ENCODE data around the gene CCDC8. TPM values are rescaled to one million over a fixed set of nuclear protein-coding genes. Genes with fewer than 3 reads are reported as not detected.

CCDC8 gene
- total and polyA plus RNA-seq, 2 donors (not counting 3 experiments of a cell fraction or from before 2014, with no cell fraction given) = 0.18 to 0.75 TPM

GRCh38 chr19:46381346-46381745 lies 32.0 kb downstream of the CCDC8 start:
- no peak overlapping the region for H2AFZ ChIP-seq (ENCODE audit: low read depth, low read length)
- TF ChIP-seq POLR2AphosphoS5 (IDR thresholded peaks at IDR 0.05; ENCODE audit: insufficient read depth, low read depth, low read length) = no peak
- TF ChIP-seq CTCF (IDR thresholded peaks at IDR 0.05; ENCODE audit: extremely low read depth in 1 of 2, insufficient read depth in 1 of 2, low read depth in 1 of 2, low read length in 2 of 2) = no peak
- TF ChIP-seq, protein P1, sequence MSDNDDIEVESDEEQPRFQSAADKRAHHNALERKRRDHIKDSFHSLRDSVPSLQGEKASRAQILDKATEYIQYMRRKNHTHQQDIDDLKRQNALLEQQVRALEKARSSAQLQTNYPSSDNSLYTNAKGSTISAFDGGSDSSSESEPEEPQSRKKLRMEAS (IDR thresholded peaks at IDR 0.05; ENCODE audit: insufficient read depth, insufficient read length) = no peak
- TF ChIP-seq FOS (IDR thresholded peaks at IDR 0.05; ENCODE audit: borderline replicate concordance, insufficient read depth, low read length) = no peak
- no peak for TF ChIP-seq EZH2 (IDR thresholded peaks at IDR 0.05; ENCODE audit: borderline replicate concordance, low read depth, low read length, severe bottlenecking)
- TF ChIP-seq MYC (IDR thresholded peaks at IDR 0.05; ENCODE audit: low read depth, low read length) = no peak
- no peak for TF ChIP-seq GATA2 (IDR thresholded peaks at IDR 0.05; ENCODE audit: insufficient read depth, insufficient read length, low read depth, low read length)
- TF ChIP-seq JUN (IDR thresholded peaks at IDR 0.05; ENCODE audit: borderline replicate concordance, insufficient read depth, insufficient read length, low read depth) = no peak
- no peak for TF ChIP-seq POLR2A (IDR thresholded peaks at IDR 0.05; ENCODE audit: low read depth, low read length)
- H3K27me3 ChIP-seq (ENCODE audit: control insufficient read depth in 2 of 2, insufficient read depth in 2 of 2, low read length in 2 of 2) = no peaks in the 10 kb centered on the region
- intact Hi-C loops (cut with micrococcal nuclease) = no loop called here
- ChIA-PET CTCF (interaction anchor here (1.3 to 1.5 kb wide), 2 partner anchors 9 to 100 kb away, joined by 3 read pairs; no protein-coding TSS in a partner anchor), POLR2A (no interaction called here)
- no peaks in the 10 kb centered on the region for H4K20me1 ChIP-seq (replicated peaks; ENCODE audit: control insufficient read depth, extremely low read depth, insufficient read depth, low read length)
- BruUV-seq (replicated peaks) = no TSS peak
- DNase-seq (ENCODE audit: low read depth, low spot score) (no peak), FAIRE-seq (no peak)
- H3K79me2 ChIP-seq (ENCODE audit: control insufficient read depth, insufficient read depth, low read length) = peaks cover 19% of the 10 kb centered on the region
- H3K27ac ChIP-seq (ENCODE audit: insufficient read depth, low read depth, low read length) = no peak overlapping the region
- H3K4me1 ChIP-seq (ENCODE audit: control insufficient read depth, extremely low read depth, insufficient read depth, low read length) = no peaks in the 10 kb centered on the region
- no peak overlapping the region for H3K4me3 ChIP-seq (replicated peaks in 1 of 3; ENCODE audit: insufficient read depth in 1 of 3, low read depth in 1 of 3, low read length in 3 of 3)
- H3K4me2 ChIP-seq (ENCODE audit: insufficient read depth, low read length) = no peak overlapping the region
- dilution Hi-C loops (cut with MboI; ENCODE audit: extremely low pct_ligation_motif_present, low sequenced_read_pairs) = no loop called here
- no peaks in the 10 kb centered on the region for H3K9me1 ChIP-seq (replicated peaks; ENCODE audit: control insufficient read depth, extremely low read depth, insufficient read depth, low read length)
- no peak overlapping the region for H3K9ac ChIP-seq (replicated peaks; ENCODE audit: extremely low read depth, insufficient read depth, low read length)
- H3K9me3 ChIP-seq (replicated peaks; ENCODE audit: control insufficient read depth, insufficient read depth, low read length) = no peaks in the 10 kb centered on the region
- peaks cover 28 to 34% of the 10 kb centered on the region in 2 experiments for H3K36me3 ChIP-seq (ENCODE audit: control insufficient read depth in 2 of 2, extremely low read depth in 1 of 2, insufficient read depth in 2 of 2, low read length in 2 of 2)
